OCI-LY7 (cell line): ENCODE data around the gene GPC3.

ENCODE experiments used
- EZH2phosphoT487 ChIP-seq: fragments of 200-600 bp; sonication (generic); IDR thresholded peaks from 2 replicates; pipeline ENCODE4 v1.6.1; 2018; ENCODE audit warnings: low read depth, borderline replicate concordance, mild to moderate bottlenecking, mixed run types, antibody characterized with exemption, low read length, moderate library complexity, mixed read lengths
- TF ChIP-seq, protein P1 (sequence below): fragments of 200-600 bp; sonication (generic); conservative IDR thresholded peaks from 2 replicates; pipeline ENCODE4 v1.5.1; 2014; ENCODE audit warnings: mild to moderate bottlenecking, antibody characterized with exemption, low read length, moderate library complexity, mixed read lengths

- TF ChIP-seq, protein P1, sequence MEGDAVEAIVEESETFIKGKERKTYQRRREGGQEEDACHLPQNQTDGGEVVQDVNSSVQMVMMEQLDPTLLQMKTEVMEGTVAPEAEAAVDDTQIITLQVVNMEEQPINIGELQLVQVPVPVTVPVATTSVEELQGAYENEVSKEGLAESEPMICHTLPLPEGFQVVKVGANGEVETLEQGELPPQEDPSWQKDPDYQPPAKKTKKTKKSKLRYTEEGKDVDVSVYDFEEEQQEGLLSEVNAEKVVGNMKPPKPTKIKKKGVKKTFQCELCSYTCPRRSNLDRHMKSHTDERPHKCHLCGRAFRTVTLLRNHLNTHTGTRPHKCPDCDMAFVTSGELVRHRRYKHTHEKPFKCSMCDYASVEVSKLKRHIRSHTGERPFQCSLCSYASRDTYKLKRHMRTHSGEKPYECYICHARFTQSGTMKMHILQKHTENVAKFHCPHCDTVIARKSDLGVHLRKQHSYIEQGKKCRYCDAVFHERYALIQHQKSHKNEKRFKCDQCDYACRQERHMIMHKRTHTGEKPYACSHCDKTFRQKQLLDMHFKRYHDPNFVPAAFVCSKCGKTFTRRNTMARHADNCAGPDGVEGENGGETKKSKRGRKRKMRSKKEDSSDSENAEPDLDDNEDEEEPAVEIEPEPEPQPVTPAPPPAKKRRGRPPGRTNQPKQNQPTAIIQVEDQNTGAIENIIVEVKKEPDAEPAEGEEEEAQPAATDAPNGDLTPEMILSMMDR, result no peak
- no peak for TF ChIP-seq EZH2phosphoT487
These were observed 50.3 kb downstream of the GPC3 start for GRCh38 chrX:133935076-133935475.
